PFSK-1 (cell line): ENCODE data around the gene MAMLD1.

Experiments
- FOXP2 ChIP-seq: optimal IDR thresholded peaks from 2 replicates; pipeline ENCODE3; 2011; ENCODE audit warnings: borderline replicate concordance, control low read depth, inconsistent platforms; ENCODE audit not compliant: insufficient read depth; ENCODE audit errors: extremely low read length, extremely low read depth
- POLR2AphosphoS5 ChIP-seq: IDR thresholded peaks from 2 replicates; pipeline ENCODE4 v1.6.1; 2012; ENCODE audit warnings: low read depth, mild to moderate bottlenecking, control low read depth, low read length, moderate library complexity
- REST ChIP-seq, 2 experiments: IDR thresholded peaks; 2 replicates each; pipeline versions ENCODE4 v1.6.1 to v1.8.0; 2011 to 2012; ENCODE audit warnings: low read depth in 2 of 2, low read length in 2 of 2, control low read depth in 1 of 2, inconsistent platforms in 1 of 2, mild to moderate bottlenecking in 1 of 2, moderate library complexity in 1 of 2; ENCODE audit not compliant: insufficient read depth in 1 of 2
- TAF1 ChIP-seq: IDR thresholded peaks from 2 replicates; pipeline ENCODE4 v1.6.1; 2012; ENCODE audit warnings: low read length, control low read depth, borderline replicate concordance; ENCODE audit not compliant: insufficient read depth

GRCh38 chrX:150450519-150451177, 87.5 kb downstream of the MAMLD1 start:
- TF ChIP-seq TAF1, result no peak
- no peak; the same call in 1 of the 2 replicates for TF ChIP-seq POLR2AphosphoS5
- no peak for TF ChIP-seq REST (IDR thresholded peaks at IDR 0.05; ENCODE audit: insufficient read depth in 1 of 2, low read depth in 2 of 2, low read length in 2 of 2)
- TF ChIP-seq FOXP2, result no peak
